ENCODE measurements around the gene ERGIC1.
A peak's percentile ranks its signal among the peaks of the same experiment; 100 is the strongest.
"Not testable (repeated sequence)": the region's sequence is repeated elsewhere in the genome, so short reads cannot be mapped to it uniquely, and the experiment has no call there.

ERGIC1 gene

GRCh38 chr5:172801179-172801671 lies 32.8 kb upstream of the ERGIC1 start:
- no peak for ATAC-seq

GRCh38 chr5:172802112-172802511 lies 31.9 kb upstream of the ERGIC1 start:
- no peak for ATAC-seq

- no peak for ATAC-seq
Observed at GRCh38 chr5:172802567-172803176, 31.4 kb upstream of the ERGIC1 start.

DNA sequence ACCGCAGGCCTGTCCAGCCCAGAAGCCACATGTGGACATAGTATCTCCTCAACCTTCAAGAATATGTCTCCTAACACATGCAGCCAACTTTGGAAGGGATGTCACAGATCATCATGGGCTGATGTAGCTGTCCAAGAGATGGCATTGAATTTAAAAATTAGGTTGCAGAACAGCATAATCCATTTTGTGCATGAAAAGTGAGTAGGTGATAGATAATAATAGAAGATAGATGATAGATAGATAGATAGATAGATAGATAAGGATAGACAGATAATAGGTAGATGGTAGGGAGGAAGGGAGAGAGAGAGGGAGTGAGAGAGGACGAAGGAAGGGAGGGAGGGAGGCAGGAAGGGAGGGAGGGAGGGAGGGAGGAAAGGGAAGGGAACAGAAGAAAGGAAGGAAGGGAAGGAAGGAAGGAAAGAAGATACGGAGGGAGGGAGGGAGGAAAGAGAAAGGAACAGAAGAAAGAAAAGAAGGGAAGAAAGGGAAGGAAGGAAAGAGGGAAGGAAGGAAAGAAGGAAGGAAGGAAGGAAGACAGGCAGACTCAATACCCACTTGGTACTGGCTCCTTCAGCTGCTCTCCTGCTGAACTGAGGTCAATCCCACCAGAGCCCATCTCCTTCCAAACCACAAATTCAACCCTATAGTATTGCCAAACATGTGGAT lies 28.9 kb upstream of the ERGIC1 start:
- no peak for ATAC-seq

DNA sequence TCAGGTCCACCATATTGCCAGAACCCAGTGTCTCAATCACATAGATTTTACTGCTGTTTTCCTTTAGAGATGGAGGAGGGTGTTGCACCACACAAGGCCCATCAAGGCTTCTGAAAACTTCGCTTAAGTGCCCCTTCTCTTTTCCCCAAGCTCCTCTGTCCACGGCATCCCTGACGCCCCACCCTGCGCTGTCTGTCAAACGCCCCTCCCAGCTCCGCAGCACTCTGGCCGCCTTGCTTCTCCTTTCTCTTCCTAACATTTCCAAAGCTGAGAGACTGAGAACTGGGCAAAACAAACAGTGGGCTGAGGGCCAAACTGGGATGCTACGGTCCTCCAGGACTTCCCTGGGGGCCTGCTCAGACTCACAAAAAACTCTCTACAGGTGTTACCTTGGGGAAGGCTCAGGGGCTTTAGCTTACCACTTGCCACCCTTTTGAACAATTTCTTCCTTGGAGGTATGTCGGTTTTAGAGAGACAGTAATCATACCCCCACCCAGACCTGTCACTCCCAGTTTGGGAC lies 28.3 kb upstream of the ERGIC1 start:
- no peak for ATAC-seq

DNA sequence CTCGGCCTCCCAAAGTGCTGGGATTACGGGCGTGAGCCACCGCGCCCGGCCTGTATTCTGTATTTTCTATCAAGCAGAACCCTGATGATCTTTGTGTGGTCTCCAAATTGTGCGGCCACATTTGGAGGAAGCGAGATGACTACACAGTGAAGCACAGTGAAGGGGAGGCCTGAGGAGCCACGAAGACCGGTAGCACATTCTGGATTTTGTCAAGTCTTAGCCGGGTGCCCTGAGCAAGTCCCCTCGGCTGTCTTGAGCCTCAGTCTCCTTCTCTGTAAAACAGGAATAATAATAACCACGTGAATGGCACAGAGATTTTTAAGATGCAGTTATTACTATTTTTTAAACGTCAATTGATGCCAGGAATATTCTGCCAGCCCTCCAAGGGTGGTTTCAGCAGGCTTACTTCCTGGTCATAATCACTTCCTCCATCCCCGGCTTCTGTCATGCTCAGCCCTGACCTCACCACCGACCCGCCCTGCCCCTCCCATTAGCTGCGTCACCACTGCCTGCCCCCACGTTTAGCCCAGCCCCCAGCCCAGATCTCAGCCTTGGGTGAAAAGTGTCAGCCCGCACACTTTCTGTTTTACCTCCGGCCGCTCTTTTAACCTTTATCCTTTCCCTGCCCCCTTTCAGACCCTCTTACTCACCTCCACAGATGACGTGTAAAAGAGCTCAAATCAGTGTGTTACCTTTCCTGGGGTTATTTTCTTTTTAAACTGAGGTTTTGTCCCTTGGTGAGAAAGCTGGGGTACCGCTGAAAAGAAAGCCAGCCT lies 27.0 kb upstream of the ERGIC1 start:
- peak; percentile 97 to 98 for ATAC-seq

GRCh38 chr5:172807766-172808311 lies 26.2 kb upstream of the ERGIC1 start:
- ATAC-seq, result no peak

DNA sequence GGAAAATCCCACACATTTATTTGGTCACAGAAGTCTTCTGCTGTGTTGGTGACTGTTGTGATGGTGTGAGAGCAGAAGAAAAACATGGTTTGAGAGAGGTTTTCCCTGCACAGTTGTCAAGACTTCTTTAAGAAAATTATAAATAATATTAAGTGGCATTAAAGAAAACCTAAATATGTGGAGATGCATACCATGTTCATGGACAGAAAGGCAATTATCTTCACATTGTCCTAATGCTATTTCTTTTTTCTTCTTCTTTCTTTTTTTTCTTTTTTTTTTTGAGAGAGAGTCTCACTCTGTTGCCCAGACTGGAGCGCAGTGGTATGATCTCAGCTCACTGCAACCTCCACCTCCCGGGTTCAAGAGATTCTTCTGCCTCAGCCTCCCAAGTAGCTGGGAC lies 24.3 kb upstream of the ERGIC1 start:
- no peak for ATAC-seq

- not testable (repeated sequence) for ATAC-seq
Observed at GRCh38 chr5:172810996-172811395, 23.1 kb upstream of the ERGIC1 start.

GRCh38 chr5:172815631-172816030 lies 18.4 kb upstream of the ERGIC1 start:
- no peak for ATAC-seq

GRCh38 chr5:172816925-172817562 lies 17.0 kb upstream of the ERGIC1 start:
- peak in 1 of 2 donors; percentile 18 for ATAC-seq

GRCh38 chr5:172817664-172818063 lies 16.4 kb upstream of the ERGIC1 start:
- ATAC-seq, result no peak

DNA sequence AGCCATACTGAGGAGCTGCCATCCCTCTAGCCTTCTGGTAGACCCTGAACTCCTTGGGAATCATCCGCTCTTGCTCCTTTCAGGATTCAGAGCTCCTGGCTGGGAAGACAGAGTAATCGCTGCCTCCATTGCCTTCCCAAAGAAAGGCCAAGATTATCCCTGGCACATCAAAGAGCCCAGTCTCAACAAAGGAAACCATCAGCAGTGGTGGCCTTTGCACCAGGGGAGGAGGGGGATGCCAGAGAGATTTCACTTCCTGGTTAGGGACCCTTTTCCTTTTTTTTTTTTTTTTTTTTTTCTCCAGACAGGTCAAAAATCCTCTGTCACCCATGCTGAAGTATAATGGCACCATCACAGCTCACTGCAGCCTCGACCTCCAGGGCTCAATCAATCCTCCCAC lies 16.0 kb upstream of the ERGIC1 start:
- no peak for ATAC-seq

GRCh38 chr5:172819569-172819968 lies 14.5 kb upstream of the ERGIC1 start:
- no peak for ATAC-seq

- ATAC-seq, result peak; percentile 72 to 80
Observed at GRCh38 chr5:172820046-172820767, 13.8 kb upstream of the ERGIC1 start.

GRCh38 chr5:172821340-172821985 lies 12.6 kb upstream of the ERGIC1 start:
- ATAC-seq, result no peak

DNA sequence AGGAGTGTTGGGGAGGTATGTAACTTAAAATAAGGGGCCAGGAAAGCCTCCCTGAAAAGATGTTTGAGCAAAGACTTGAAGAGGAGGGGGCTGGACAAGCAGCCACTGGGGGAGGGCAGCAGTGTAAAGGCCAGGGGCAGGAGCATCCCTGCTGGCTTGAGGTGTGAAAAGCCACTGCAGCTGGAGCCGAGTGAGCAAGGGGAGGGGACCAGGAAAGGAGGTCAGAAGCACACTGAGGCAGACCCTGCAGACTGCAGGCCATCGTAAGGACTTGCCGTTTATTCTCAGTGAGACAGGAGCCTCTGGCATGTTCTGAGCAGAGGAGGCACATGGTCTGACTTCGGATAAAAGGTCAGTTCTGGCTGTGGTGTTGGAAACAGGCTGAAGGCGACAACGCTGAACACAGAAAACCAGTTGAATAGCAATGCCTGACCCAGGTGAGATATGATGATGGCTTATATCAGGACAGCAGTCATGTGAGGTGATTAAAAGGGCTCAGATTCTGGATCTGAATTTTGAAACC lies 10.2 kb upstream of the ERGIC1 start:
- no peak for ATAC-seq

DNA sequence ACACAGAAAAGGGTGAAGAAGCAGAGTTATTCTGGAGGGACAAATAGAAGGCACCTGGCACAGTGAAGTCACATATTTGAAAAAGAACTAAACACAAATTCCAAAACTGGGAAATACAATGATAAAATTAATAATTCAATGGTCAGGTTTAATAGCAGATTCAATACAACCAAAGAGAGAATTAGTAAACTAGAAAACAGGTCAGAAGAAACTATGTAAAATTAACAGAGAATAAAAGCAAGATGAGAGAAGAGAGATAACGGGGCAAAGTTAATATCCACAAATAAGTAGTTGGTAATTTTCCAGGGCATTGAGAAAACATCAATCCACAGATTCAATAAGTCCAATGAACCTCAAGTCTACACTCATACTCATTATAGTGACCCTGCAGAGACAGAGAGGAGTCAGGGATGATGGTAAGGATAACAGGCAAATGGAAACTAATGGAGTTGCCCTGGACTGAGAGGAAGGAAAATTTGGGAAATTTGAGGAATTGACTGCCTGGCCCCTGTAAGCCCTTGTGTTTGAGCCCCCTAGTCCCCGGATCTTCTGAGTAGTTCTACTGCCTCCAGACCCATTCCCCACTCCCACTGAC lies 8.3 kb upstream of the ERGIC1 start:
- no peak for ATAC-seq

- ATAC-seq, result no peak
Observed at GRCh38 chr5:172827841-172828240, 6.2 kb upstream of the ERGIC1 start.

DNA sequence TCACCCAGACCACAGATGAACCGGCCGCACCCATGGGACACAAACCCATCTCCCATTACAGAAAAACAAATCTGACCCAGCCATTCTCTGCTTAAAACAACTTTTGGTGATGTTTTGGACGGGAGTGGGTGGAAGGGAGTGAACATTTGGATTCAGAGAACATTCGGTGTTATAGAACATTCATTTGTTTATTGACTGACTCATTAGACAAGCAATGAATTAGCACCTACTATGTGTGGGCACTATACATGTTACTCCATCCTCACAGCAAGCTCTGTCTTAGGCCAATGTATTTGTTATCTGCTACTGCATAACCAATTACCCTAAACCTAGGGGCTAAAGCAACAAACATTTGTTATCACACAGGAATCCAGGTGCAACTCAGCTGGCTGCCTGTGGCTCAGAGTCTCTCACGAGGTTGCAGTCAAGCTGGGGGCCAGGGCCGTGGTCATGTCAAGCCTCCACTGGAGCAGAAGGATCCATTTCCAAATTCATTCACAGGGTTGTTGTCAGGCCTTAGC lies 5.1 kb upstream of the ERGIC1 start:
- no peak for ATAC-seq

All from activated CD4-positive, CD25-positive, alpha-beta regulatory T cell treated with anti-CD3 and anti-CD28 coated beads, Interleukin-2, amount 50 U/mL, for 24 hours (primary cell).